GM18499 (cell line): Measurements from ENCODE around the gene COL11A2.
"Not testable (repeated sequence)": the region's sequence is repeated elsewhere in the genome, so short reads cannot be mapped to it uniquely, and the experiment has no call there.

Experiments
- ATAC-seq: cut with Tn5 transposase; IDR thresholded peaks from one replicate; pipeline ENCODE4 v1.9.1; 2021; ENCODE audit warnings: moderate number of reproducible peaks; ENCODE audit not compliant: insufficient read depth, unreplicated experiment

Gene COL11A2

DNA sequence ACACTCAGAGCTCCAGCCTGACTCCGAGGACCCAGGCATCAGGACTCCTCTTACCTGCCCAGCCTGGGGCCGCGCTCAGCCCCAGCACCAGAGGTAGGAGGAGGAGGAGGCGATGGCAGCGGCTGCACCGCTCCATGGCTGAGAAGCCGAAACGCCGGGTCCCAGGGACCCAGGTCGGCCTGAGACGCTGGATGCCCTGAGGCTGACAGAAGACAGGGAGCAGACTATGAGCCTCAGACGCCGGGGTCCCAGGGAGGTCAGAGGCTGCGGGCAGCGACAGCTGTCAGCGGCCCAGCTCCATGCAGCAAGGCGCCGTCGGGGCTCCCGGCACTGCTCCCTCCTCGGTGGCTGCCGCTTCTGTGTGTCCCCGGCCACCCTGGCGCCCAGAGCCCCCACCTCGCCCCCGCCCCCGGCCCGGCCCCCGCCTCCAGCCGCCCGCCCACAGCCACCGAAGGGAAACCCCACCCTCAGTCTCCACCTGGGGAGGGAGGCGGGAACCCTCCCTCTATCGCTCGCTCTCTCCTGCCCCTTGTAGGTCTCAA is at the start of gene COL11A2:
Gene COL11A2, minus strand, starts transcription at position 363 of the 542 bp plus-strand sequence. Its CDS starts 227 bp downstream, at position 136.
- no peak for ATAC-seq

DNA sequence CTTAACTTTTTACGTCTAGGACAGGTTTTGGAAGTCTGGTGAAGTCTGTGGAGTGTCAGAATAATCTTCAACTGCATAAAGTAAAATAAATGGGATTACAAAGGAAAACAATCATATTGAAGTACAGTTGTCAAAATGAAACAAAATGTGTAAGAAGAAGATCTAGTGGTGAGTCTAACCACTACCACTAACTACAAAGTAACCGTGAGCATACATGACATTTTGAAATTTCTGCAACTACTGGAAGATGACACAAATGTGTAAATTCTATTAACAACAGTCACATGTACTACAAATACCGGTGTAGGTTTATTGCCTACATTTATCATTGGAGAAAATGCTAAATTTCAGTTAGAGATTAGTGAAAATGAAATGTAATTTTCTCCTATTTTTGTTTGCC is 49.7 kb upstream of the COL11A2 start:
- no peak for ATAC-seq

DNA sequence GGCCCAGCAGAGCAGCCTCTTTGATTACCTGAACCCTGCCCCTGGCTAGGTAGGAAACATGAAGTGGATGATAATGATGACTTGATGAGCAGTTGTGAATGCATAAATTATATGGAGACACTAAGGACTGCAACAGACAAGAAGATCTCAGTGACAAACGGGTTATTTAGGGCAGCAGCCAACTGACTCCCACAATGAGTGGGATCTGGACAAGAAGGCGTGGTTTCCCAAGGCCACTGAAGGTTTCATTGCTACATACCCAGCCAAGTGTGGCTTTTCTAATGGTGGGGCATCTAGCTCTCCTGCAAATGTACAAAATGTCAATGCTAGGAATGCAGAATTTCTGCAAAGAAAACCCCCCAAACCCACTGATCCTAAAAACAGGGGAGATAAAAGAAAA is 45.5 kb upstream of the COL11A2 start:
- no peak for ATAC-seq

DNA sequence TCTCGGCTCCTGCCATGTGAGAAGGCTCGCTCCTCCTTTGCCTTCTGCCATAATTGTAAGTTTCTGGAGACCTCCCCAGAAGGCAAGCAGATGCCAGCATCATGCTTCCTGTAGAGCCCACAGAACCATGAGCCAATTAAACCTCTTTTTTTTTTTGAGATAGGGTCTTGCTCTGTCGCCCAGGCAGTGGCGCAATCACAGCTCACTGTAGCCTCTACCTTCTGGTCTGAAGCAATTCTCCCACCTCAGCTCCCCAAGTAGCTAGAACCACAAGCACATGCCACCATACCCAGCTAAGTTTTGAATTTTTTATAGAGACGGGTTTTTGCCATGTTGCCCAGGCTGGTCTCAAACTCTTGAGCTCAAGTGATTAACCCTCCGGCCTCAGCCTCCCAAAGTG is 44.6 kb upstream of the COL11A2 start:
- ATAC-seq, result no peak

DNA sequence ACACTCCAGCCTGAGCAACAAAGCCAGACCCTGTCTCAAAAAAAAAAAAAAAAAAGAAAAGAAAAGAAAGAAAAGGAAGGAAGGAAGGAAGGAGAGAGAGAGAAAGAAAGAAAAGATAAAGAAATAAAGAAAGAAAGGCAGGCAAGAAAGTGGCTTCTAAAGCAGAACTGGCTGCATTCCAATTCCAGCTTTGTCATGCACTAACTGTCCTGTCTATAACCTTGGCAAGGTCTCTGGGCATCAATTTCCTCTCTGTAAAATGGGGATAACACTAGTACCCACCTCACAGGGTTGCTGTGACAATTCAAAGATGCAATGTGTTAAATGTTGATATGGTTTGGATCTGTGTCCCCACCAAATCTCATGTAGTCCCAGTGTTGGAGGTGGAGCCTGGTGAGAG is 44.1 kb upstream of the COL11A2 start:
- no peak for ATAC-seq

DNA sequence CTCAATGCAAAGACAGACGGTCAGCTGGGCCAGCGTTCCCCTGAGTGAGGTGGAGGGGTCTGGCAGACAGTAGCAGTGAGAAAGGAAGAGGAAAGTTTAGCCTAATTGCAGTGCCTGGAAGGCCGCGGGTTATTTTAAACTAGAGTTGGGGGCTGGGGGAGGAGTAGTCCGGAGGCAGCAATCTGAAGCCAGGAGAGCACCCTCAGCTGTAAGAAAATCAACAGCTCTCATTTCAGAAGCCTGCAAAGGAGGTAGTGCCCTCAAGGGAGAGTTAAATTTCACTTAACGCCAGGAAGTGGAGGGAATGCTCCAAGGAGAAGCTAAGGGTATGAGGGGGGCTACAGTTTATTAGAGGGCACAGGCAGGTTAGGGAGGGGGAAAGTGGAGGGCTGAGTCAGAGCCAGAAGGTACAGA is 43.0 kb upstream of the COL11A2 start:
- ATAC-seq, result no peak

DNA sequence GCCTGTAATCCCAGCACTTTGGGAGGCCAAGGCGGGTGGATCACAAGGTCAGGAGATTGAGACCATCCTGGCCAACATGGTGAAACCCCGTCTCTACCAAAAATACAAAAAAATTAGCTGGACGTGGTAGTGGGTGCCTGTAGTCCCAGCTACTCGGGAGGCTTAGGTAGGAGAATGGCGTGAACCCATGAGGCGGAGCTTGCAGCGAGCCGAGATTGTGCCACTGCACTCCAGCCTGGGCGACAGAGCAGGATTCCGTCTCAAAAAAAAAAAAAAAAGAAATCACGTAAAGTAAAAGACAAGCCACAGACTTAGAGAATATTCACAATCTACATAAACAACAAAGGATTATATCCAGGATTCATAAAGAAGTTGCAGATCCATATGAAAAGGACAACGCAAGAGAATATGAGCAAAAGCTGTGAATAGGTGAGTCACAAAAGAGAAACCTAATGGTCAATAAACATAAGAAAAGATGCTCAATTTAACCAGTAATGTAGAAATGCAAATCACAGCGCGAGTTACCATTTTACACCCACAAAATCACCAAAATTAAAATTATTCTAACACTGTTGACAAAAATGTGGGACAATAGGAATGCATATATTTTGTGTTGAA is 34.3 kb upstream of the COL11A2 start:
- ATAC-seq, result not testable (repeated sequence)

DNA sequence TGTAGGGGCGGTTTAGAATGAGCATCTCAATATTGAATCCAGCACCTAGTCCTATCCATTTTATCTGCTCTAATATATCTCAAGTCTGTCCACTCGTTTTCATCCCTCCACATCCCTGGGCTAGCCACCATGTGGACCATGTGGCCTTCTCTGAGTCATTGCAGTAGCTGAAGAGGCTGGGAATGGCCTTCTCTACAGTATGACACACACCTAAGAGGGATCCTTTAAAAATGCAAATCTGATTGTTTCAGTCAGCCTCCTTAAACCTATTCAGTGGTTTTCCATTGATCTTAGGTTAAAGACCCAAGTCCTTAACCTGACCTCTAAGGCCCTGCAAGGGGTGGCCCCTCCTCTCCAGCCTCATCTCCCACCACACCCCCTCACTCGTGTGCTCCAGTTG is 25.4 kb upstream of the COL11A2 start:
- no peak for ATAC-seq

DNA sequence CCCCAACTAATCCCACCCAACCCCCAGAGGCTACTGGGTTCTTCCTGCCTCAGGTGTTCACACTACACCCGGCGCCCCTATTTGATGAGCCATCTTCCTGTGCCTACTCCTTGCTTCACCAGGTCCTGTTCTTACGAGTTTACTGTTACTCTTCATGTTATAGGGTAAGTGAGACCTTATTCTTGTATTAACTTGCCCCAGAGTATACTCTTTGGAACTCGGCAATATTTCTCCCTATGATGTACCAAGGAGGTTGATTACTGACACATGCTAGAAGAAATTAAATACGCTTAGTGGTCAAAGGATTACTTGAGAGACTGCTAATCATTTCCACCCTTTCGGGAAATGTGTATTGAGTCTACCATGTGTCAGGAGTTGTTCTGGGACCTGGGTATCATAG is 25.0 kb upstream of the COL11A2 start:
- no peak for ATAC-seq

DNA sequence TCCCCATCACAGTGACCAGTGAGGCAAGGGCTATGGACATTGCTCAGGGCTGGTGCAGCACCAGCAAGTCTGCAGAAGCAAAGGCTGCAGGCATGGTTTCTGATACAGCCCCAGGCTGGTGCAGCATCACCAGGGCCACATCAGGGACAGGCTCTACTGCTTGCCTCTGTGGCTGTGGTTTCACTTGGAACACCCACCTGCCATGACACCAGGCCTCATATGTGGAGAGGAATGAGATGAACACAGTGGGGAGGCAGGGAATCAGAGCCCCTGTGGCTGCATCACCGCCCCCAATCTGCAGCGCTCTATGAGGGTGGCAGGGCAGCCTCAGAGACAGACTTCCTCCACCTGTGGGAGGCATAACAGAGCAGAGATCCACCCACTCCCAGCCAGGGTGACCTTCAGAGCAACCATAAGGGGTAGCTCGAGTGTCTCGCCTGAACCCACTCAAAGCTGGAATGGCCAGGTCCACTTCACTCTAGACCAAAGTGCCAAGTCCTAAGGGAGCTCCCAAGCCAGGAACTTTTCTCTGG is 23.9 kb upstream of the COL11A2 start:
- ATAC-seq, result no peak

DNA sequence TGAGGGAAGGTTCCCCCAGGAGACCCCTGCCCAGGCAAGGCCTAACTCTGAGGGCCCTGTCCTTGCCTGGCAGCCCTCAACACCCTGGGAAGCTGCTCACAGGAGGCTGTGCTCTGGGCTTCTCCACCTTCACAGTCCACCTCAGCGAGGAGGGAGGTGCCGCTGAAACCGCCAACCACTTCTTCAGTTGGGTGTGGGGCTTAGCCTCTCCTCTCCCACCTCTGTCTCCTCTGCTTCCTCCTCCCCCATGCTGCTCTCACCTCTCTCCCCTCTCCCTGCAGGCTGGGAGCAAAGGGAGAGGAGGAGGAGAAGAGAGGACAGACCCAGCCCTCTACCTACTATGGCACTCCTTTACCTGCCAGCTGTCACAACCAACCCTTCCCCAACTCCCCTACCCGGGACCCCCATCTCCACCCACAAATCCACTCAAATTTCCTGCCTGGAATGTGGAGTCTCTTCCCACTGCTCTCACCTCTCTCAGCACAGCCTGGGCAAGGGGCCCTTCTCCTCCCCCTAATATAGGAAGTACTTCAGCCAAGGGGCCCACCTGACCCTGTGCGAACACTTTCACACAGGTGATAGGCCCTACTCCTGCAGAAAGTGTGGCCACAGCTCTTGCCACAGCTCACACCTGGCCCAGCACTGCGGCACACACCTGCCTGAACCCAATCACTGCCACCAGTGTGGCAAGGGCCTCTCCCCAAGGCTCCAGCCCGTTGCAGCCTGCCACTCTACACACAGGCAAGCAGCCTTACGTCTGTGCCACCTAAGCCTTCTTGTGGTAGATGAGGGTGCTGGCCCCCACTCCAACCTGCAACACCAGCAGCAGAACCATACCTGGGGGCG is 23.2 kb upstream of the COL11A2 start:
- ATAC-seq, result no peak

DNA sequence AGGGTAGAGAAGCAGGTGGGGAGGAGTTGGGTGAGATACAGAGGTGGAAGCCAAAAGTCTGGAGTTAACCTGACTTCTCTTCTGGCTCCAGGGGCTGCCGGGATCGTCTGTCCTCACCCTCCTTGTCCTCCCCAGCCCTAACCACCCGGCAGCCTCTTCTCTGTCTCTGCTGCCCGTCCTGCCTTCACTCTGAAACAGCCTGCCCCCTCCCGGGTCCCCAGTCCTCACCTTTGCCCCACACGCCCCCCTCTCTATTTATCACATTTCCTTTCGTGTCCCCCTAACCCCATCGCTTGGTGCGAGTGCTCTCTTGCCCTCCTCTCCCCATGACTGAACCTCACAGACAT is 21.7 kb upstream of the COL11A2 start:
- no peak for ATAC-seq

DNA sequence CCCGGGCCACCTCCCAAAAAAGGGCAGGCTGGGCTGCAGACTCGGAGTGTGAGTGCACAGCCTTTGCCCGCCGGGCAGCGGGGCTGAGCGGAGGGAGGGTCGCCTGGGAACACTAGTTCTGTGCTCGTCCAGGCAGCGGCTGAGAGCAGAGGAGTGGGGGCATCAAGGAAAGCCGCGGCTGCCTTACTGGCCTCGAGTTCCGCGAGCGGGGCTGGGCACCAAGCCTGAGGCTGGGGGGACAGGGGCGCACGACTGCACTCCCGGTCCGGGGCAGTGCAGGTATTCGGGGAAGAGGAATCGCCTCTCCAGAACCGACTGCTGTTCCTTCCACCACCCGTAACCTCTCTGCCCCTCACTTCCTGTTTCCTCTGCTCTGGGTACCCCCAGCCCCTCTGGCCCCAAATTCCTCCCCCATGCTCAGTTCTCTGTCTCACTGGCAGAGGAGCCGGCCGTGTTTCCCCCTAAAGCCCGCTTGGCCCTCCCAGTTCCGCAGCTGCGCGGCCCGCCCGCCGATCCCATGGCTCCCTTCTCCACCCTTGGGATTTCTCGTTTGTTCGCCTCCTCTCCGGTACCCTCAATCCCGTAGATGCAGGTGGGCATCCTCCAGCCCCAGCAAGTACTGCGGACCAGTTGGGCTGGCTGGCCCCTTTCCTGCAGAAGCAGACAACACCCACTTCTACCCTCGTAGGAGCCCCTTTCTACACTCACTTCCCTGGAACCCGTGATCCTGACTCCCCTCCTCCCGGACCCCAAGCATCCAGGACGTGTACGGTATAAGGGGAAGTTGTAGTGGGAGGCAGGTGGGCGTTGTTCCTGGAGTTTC is 21.1 kb upstream of the COL11A2 start:
- no peak for ATAC-seq

DNA sequence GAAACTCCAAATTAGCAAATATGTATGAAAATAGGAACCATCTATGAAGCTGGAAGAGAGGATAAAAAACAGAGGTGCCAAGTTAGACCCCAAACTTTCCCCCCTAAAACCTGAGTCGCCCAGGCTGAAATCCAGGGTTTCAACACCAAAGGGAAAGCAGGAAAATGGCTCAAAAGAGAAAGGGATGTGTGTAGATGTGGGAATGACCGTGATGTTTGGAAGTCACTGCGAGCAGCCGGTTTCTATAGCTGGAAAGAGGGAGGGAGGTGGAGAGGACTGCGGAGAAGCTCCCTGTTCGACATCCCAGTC is 20.5 kb upstream of the COL11A2 start:
- no peak for ATAC-seq

DNA sequence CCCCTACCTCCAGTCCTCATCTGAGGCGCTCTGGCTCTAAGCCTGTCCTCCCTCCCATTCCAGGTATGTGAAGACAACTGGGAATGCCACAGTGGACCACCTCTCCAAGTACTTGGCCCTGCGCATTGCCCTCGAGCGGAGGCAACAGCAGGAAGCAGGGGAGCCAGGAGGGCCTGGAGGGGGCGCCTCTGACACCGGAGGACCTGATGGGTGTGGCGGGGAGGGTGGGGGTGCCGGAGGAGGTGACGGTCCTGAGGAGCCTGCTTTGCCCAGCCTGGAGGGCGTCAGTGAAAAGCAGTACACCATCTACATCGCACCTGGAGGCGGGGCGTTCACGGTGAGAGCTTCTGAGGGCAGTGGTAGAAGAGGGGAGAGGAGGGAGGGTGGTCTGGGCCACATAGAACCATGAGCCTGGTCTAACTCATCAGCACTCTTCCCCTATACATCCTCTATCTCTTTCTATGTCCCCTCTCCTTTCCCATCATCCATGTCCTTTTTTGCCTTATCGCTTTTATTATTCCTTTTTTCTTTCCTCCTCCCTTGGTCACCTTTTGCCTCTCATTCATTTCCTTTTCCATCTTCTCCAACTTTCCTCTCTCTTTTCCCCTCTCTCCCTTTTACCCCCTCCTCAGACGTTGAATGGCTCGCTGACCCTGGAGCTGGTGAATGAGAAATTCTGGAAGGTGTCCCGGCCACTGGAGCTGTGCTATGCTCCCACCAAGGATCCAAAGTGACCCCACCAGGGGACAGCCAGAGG is 19.6 kb upstream of the COL11A2 start:
- ATAC-seq, result no peak

DNA sequence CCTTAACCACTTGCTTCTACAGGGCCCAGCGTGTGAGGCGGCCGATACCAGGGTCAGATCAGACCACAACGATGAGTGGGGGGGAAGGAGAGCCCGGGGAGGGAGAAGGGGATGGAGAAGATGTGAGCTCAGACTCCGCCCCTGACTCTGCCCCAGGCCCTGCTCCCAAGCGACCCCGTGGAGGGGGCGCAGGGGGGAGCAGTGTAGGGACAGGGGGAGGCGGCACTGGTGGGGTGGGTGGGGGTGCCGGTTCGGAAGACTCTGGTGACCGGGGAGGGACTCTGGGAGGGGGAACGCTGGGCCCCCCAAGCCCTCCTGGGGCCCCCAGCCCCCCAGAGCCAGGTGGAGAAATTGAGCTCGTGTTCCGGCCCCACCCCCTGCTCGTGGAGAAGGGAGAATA is 18.9 kb upstream of the COL11A2 start:
- ATAC-seq, result no peak

DNA sequence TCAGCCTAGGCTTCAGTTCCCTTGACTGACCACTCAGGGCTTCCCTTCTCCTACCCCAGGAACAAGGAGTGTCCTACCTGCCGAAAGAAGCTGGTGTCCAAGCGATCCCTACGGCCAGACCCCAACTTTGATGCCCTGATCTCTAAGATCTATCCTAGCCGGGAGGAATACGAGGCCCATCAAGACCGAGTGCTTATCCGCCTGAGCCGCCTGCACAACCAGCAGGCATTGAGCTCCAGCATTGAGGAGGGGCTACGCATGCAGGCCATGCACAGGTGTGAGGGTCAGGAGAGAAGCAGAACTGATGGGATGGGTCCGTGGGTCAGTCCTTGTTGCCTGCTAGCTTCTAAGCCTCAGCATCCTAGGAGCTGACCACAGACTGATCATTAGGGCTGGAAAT is 17.6 kb upstream of the COL11A2 start:
- ATAC-seq, result no peak

DNA sequence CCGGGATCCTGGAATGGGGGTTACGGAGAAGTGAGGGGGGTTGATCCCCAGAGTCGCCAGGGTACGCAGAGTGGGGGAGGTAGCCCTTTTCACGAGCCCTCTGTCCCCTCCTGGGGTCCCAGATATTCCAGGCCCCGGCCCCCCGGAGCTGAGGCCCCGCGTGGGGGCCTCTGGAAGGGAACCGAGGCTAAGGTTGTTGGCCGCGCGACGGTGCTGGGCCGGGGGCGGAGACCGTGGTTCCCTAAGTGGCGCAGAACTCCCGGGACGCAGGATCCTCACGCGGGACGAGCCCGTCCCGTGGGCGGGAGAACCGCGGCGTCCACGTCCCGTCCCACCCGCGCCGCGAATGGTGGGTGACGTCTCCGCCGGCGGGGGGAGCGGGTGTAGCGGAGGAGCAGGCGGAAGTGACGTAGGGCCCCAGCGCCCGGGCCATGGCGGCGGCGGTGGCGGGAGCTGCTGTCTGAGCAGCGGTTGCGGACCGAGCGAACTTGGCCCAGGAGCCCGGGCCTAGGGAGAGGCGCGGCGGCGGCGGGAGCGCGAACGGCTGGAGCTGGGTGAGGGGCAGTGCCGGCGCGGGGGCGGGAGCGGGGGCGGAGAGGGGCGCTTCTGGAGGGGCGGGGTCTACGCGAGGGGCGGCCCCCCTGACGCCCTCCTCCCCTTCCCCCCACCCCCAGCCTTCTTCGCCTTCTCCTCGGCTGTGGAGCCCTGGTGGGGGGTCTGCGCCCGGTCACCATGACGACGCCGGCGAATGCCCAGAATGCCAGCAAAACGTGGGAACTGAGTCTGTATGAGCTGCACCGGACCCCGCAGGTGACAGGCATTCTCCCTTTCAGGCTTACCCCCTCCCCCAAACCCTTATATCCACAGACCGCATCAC is 16.1 kb upstream of the COL11A2 start, which contains the start of gene RING1:
Gene RING1, plus strand, starts transcription at position 410 of the 877 bp plus-strand sequence. Its CDS starts 323 bp downstream, at position 733.
- ATAC-seq, result no peak

DNA sequence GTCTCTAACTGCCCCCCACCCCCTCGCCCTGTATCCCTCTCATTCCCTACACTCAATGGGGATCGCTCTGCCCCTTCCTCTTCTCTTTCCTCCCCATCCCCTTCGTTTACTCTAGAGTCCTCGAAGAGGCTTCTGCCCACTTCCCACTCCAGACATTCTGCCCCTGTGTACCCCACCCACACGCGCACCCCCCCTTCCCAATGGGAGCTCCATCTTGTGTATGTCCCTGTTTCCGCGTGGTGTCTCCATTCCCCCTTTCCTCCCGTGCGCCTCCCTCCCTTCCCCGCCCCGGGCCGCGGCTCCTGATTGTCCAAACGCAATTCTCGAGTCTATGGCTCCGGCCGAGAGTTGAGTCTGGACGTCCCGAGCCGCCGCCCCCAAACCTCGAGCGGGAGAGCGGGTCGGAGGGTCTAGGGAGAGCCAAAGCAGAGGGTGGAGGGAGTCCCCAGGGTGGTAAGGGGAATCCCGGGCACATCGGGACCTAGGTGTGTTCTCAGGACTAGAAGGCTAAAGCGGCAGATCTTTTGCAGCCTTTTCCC is 15.4 kb upstream of the COL11A2 start:
- ATAC-seq, result no peak
